ENCODE measurements around the gene TMC1.

The TMC1 gene

GRCh38 chr9:72721067-72721466, 199.7 kb downstream of the TMC1 start:
- no peak for DNase-seq (ENCODE audit: low spot score)
- no peaks in the 10 kb centered on the region for H3K36me3 Mint-ChIP-seq (ENCODE audit: low read depth)
- no peaks in the 10 kb centered on the region for H3K27me3 Mint-ChIP-seq (ENCODE audit: low read depth)
- no peak overlapping the region for H3K27ac Mint-ChIP-seq
- no peak overlapping the region for H3K4me3 Mint-ChIP-seq
- H3K9me3 Mint-ChIP-seq: no peaks in the 10 kb centered on the region
- H3K4me1 Mint-ChIP-seq (ENCODE audit: low read depth): no peaks in the 10 kb centered on the region

DNA sequence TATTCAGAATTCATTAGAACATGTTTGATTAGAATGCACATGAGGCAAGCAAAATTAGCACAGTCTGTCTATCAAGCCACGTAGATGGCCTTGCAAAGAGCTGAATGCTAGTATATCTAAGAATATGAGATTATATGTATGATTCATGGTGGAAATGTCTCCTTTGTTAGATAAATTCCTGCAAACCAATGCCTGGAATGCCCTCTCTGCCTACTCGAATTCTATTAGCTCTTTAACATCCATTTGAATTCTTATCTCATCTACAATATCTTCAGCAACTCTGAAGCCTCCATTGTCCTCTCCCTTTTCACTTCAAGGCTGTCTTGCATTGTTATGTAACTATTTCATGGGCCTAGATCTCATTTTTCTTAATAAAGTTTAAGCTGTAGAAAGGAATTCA, 205.5 kb downstream of the TMC1 start:
- H3K9me3 Mint-ChIP-seq: no peaks in the 10 kb centered on the region
- no peaks in the 10 kb centered on the region for H3K36me3 Mint-ChIP-seq (ENCODE audit: low read depth)
- no peak overlapping the region for H3K4me3 Mint-ChIP-seq
- H3K4me1 Mint-ChIP-seq (ENCODE audit: low read depth): no peaks in the 10 kb centered on the region
- no peak overlapping the region for H3K27ac Mint-ChIP-seq
- DNase-seq (ENCODE audit: low spot score): no peak
- peaks cover 4% of the 10 kb centered on the region for H3K27me3 Mint-ChIP-seq (ENCODE audit: low read depth)

GRCh38 chr9:72728031-72728770, 206.8 kb downstream of the TMC1 start:
- no peak for DNase-seq (ENCODE audit: low spot score)
- Mint-ChIP-seq H3K4me1 (ENCODE audit: low read depth) (no peaks in the 10 kb centered on the region), H3K4me3 (no peak overlapping the region), H3K9me3 (no peaks in the 10 kb centered on the region), H3K27ac (no peak overlapping the region), H3K27me3 (ENCODE audit: low read depth) (peaks cover 4% of the 10 kb centered on the region), H3K36me3 (ENCODE audit: low read depth) (no peaks in the 10 kb centered on the region)

DNA sequence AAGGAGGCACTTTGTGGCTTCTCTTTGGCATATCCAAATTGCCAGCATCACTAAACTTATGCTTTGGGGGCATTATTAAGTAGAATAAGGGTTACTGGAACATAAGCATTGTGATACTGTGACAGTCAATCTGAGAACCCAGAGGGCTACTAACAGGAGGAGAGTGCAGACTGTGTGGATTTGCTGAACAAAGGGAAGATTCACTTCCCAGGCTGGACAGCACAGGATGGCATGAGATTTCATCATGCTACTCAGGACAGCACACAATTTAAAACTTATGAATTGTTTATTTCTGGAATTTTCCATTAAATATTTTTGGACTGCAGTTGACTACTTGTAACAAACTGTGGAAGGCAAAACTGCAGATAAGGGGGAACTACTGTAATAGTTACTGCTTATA, 212.5 kb downstream of the TMC1 start:
- no peak for DNase-seq (ENCODE audit: low spot score)
- H3K9me3 Mint-ChIP-seq: no peaks in the 10 kb centered on the region
- H3K4me1 Mint-ChIP-seq (ENCODE audit: low read depth): no peaks in the 10 kb centered on the region
- H3K36me3 Mint-ChIP-seq (ENCODE audit: low read depth): no peaks in the 10 kb centered on the region
- H3K4me3 Mint-ChIP-seq: no peak overlapping the region
- H3K27ac Mint-ChIP-seq: no peak overlapping the region
- H3K27me3 Mint-ChIP-seq (ENCODE audit: low read depth): peaks cover 2% of the 10 kb centered on the region

DNA sequence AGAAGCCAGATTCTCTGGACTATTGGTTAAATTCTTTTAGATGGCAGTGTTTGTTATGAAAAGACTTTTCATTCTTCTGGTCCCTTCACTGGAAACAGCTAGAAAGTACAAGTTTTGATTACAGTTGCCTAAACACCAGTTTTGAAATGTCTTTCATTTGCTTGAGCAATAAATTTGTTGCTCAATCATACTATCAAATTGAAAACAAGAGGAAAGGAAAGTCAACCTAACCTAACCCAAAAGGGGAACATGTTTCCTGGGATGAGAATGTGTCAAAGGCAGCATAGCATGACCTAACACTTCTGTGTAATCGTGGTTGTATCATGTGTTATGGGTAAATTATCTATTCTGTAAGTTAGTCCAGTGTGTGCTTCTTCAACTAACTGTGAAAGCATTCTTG, 213.2 kb downstream of the TMC1 start:
- no peaks in the 10 kb centered on the region for H3K36me3 Mint-ChIP-seq (ENCODE audit: low read depth)
- no peak overlapping the region for H3K27ac Mint-ChIP-seq
- H3K4me1 Mint-ChIP-seq (ENCODE audit: low read depth): no peaks in the 10 kb centered on the region
- no peaks in the 10 kb centered on the region for H3K9me3 Mint-ChIP-seq
- H3K4me3 Mint-ChIP-seq: no peak overlapping the region
- no peak for DNase-seq (ENCODE audit: low spot score)
- peaks cover 2% of the 10 kb centered on the region for H3K27me3 Mint-ChIP-seq (ENCODE audit: low read depth)

DNA sequence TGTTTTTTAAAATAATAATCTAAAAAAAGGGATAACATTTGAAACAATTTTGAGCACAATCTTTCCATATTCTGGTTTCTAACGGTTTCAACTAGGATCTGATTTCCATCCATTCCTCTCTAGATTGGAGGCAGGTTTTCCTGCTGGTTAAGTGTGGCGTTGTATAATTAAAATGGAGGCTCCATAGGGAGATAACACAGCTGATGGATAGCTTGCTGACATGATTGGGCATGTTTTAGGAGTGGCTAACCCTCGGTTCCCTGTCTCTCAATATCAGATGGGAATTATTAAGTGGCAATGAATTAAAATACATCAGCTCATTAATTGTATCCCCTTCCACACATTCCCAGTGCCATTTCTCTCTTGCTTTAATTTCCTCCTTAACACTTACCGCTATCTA, 222.4 kb downstream of the TMC1 start:
- no peaks in the 10 kb centered on the region for H3K4me1 Mint-ChIP-seq (ENCODE audit: low read depth)
- no peak overlapping the region for H3K27ac Mint-ChIP-seq
- H3K4me3 Mint-ChIP-seq: no peak overlapping the region
- H3K9me3 Mint-ChIP-seq: no peaks in the 10 kb centered on the region
- DNase-seq (ENCODE audit: low spot score): no peak
- no peaks in the 10 kb centered on the region for H3K27me3 Mint-ChIP-seq (ENCODE audit: low read depth)
- H3K36me3 Mint-ChIP-seq (ENCODE audit: low read depth): no peaks in the 10 kb centered on the region

DNA sequence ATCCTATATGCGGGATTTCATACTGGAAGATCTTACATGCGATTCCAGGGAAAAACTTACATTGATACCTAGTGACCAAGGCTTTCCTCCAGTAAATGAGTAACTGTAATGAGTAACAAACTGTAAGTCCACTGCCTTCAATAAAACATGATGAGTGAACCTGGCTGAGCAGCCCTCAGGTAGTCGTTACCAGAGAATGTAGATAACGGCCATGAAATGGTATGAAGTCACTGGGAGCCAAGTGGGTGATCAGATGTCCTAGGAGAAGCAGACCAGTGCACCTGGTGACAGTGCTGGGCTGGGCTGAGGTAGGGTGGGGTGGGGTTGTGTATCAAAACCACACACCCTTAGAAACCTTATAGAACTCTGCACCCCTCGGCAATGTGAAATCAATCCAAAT, 227.9 kb downstream of the TMC1 start:
- DNase-seq (ENCODE audit: low spot score): no peak
- no peaks in the 10 kb centered on the region for H3K4me1 Mint-ChIP-seq (ENCODE audit: low read depth)
- H3K27ac Mint-ChIP-seq: no peak overlapping the region
- no peaks in the 10 kb centered on the region for H3K27me3 Mint-ChIP-seq (ENCODE audit: low read depth)
- H3K4me3 Mint-ChIP-seq: no peak overlapping the region
- no peaks in the 10 kb centered on the region for H3K9me3 Mint-ChIP-seq
- no peaks in the 10 kb centered on the region for H3K36me3 Mint-ChIP-seq (ENCODE audit: low read depth)

DNA sequence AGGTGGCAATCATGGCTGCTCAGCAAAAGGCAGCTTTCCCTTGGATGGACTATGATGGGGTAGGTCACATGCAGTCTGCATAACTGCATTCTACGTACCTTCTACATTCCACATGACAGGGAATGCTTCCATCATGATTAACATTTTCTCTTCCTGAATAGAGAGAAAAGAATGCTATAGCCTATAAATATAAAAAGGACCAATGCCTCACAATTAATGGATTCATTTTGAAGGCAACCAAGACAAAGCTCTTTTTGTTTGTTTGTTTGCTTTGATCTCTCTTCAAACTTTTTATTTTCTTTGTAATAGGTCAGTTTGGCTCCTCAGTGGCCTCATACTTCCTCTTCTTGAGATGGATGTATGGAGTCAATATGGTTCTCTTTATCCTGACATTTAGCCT, 230.1 kb downstream of the TMC1 start:
- Mint-ChIP-seq H3K4me3 (no peak overlapping the region), H3K27me3 (ENCODE audit: low read depth) (peaks cover 2% of the 10 kb centered on the region), H3K9me3 (no peaks in the 10 kb centered on the region), H3K4me1 (ENCODE audit: low read depth) (no peaks in the 10 kb centered on the region), H3K36me3 (ENCODE audit: low read depth) (no peaks in the 10 kb centered on the region), H3K27ac (no peak overlapping the region)
- DNase-seq (ENCODE audit: low spot score): no peak

- Mint-ChIP-seq H3K4me1 (ENCODE audit: low read depth) (no peaks in the 10 kb centered on the region), H3K36me3 (ENCODE audit: low read depth) (no peaks in the 10 kb centered on the region)
These were observed 232.0 kb downstream of the TMC1 start for GRCh38 chr9:72753266-72753893.

GRCh38 chr9:72755836-72756235, 234.4 kb downstream of the TMC1 start:
- Mint-ChIP-seq H3K27me3 (ENCODE audit: low read depth) (peaks cover 4% of the 10 kb centered on the region), H3K27ac (no peak overlapping the region), H3K36me3 (ENCODE audit: low read depth) (no peaks in the 10 kb centered on the region), H3K4me1 (ENCODE audit: low read depth) (no peaks in the 10 kb centered on the region), H3K4me3 (no peak overlapping the region), H3K9me3 (no peaks in the 10 kb centered on the region)
- no peak for DNase-seq (ENCODE audit: low spot score)

More at GRCh38 chr9:72753266-72753893, 232.0 kb downstream of the TMC1 start:
- no peak for DNase-seq (ENCODE audit: low spot score)
- Mint-ChIP-seq H3K9me3 (no peaks in the 10 kb centered on the region), H3K4me3 (no peak overlapping the region), H3K27ac (no peak overlapping the region), H3K27me3 (ENCODE audit: low read depth) (peaks cover 4% of the 10 kb centered on the region)

- H3K4me1 Mint-ChIP-seq (ENCODE audit: low read depth): no peaks in the 10 kb centered on the region
- H3K27ac Mint-ChIP-seq: no peak overlapping the region
- H3K36me3 Mint-ChIP-seq (ENCODE audit: low read depth): no peaks in the 10 kb centered on the region
- H3K9me3 Mint-ChIP-seq: no peaks in the 10 kb centered on the region
- H3K4me3 Mint-ChIP-seq: no peak overlapping the region
- DNase-seq (ENCODE audit: low spot score): no peak
- peaks cover 6% of the 10 kb centered on the region for H3K27me3 Mint-ChIP-seq (ENCODE audit: low read depth)
These were observed 237.5 kb downstream of the TMC1 start for GRCh38 chr9:72758944-72759343.

DNA sequence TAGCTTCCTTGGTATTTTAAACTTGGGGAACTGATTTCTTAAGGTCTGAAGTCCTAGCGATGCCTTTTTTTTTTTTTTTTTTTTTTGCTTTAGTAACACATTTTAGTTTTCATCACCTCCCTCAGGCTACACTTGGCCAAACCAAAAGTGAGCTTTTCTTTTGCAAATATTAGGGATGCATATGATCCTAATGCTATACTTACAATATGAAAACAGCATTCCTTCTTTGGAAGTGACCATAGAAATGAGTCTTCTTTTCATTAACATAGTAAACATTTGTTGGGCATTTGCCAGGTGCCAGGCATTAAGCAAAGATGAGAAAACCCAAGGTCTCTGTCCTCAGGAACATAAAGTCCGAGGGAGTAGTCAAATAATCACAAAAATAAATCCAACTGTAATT, 241.6 kb downstream of the TMC1 start:
- DNase-seq (ENCODE audit: low spot score): no peak
- Mint-ChIP-seq H3K27ac (no peak overlapping the region), H3K4me1 (ENCODE audit: low read depth) (no peaks in the 10 kb centered on the region), H3K27me3 (ENCODE audit: low read depth) (peaks cover 2% of the 10 kb centered on the region), H3K9me3 (no peaks in the 10 kb centered on the region), H3K4me3 (no peak overlapping the region), H3K36me3 (ENCODE audit: low read depth) (no peaks in the 10 kb centered on the region)

GRCh38 chr9:72769546-72769945, 248.1 kb downstream of the TMC1 start:
- Mint-ChIP-seq H3K4me3 (no peak overlapping the region), H3K27ac (no peak overlapping the region), H3K9me3 (no peaks in the 10 kb centered on the region), H3K4me1 (ENCODE audit: low read depth) (no peaks in the 10 kb centered on the region), H3K36me3 (ENCODE audit: low read depth) (no peaks in the 10 kb centered on the region), H3K27me3 (ENCODE audit: low read depth) (no peaks in the 10 kb centered on the region)
- DNase-seq (ENCODE audit: low spot score): no peak

DNA sequence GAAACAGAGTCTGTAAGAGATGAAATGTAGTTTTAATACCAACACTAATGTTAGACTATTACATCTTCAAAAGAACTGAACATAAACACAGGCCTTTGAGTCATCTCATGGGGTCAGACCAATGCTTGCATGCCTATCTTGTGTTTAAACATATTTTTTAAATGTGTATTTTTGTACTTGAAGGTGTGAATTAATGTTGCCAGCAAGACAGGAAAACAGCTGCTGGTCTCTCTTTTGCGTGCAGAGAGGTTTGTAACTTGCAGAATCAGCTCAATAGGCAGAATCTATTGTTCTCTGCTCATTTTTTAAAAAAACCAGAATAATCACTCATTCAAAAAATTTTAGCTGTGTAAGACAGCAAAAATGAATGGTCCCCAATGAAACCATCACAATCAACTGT, 251.3 kb downstream of the TMC1 start:
- H3K36me3 Mint-ChIP-seq (ENCODE audit: low read depth): no peaks in the 10 kb centered on the region
- H3K27ac Mint-ChIP-seq: no peak overlapping the region
- H3K27me3 Mint-ChIP-seq (ENCODE audit: low read depth): no peaks in the 10 kb centered on the region
- no peaks in the 10 kb centered on the region for H3K9me3 Mint-ChIP-seq
- H3K4me3 Mint-ChIP-seq: no peak overlapping the region
- no peaks in the 10 kb centered on the region for H3K4me1 Mint-ChIP-seq (ENCODE audit: low read depth)
- DNase-seq (ENCODE audit: low spot score): no peak

DNA sequence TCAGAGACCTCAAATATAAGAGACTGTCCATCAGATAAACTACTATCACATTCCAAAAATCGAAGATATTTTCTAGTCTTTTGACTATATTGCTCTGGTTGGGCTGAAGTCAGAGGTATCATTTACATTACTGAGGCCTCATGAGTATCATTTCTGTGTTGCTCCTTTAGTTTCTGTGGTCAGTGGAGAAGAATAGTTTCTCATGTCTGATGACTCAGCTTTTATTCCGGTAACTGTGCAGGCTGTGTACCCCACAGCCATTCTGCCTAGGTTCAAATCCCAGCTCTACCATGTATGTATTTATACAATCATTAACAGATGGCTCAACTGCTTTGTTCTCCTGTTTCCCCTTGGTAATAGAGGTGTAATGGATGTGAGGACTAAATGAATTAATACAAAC, 252.2 kb downstream of the TMC1 start:
- Mint-ChIP-seq H3K36me3 (ENCODE audit: low read depth) (no peaks in the 10 kb centered on the region), H3K27me3 (ENCODE audit: low read depth) (no peaks in the 10 kb centered on the region), H3K27ac (no peak overlapping the region), H3K4me3 (no peak overlapping the region), H3K4me1 (ENCODE audit: low read depth) (no peaks in the 10 kb centered on the region), H3K9me3 (no peaks in the 10 kb centered on the region)
- DNase-seq (ENCODE audit: low spot score): no peak
